Naive B cell (primary cell): ENCODE data around the gene SLC25A36. TPM values are rescaled to one million over a fixed set of nuclear protein-coding genes. Genes with fewer than 3 reads are reported as not detected.
"Not testable (repeated sequence)": the region's sequence is repeated elsewhere in the genome, so short reads cannot be mapped to it uniquely, and the experiment has no call there.

Experiments
- ATAC-seq, 2 donors: fragments of 150-1000 bp; cut with Tn5 transposase; 2 replicates each; pipeline ENCODE4 v1.10.0; 2021; ENCODE audit warnings: low read depth in 2 of 2, mild to moderate bottlenecking in 2 of 2, moderate library complexity in 2 of 2
- DNase-seq: peaks from one replicate; pipeline ENCODE4 v3.0.0; 2022
- H3K27ac Mint-ChIP-seq, 6 donors: one replicate each; pipeline ENCODE4 v1.8.0; 2020 to 2022; ENCODE audit warnings: mild to moderate bottlenecking in 6 of 6, mixed read lengths in 6 of 6, moderate library complexity in 5 of 6, inconsistent platforms in 2 of 6
- H3K27me3 Mint-ChIP-seq, 3 donors: one replicate each; pipeline ENCODE4 v1.8.0; 2021 to 2022; ENCODE audit warnings: mixed read lengths in 3 of 3, mild to moderate bottlenecking in 1 of 3
- H3K36me3 Mint-ChIP-seq, 2 donors: one replicate each; pipeline ENCODE4 v1.8.0; 2020 to 2022; ENCODE audit warnings: mixed read lengths in 2 of 2, inconsistent platforms in 1 of 2, mild to moderate bottlenecking in 1 of 2
- H3K4me1 Mint-ChIP-seq, 3 donors: one replicate each; pipeline ENCODE4 v1.8.0; 2020 to 2022; ENCODE audit warnings: mixed read lengths in 3 of 3, inconsistent platforms in 1 of 3, mild to moderate bottlenecking in 1 of 3, moderate library complexity in 1 of 3
- H3K4me3 Mint-ChIP-seq, 8 donors: one replicate each; pipeline ENCODE4 v1.8.0; 2020 to 2022; ENCODE audit warnings: mild to moderate bottlenecking in 8 of 8, mixed read lengths in 8 of 8, moderate library complexity in 8 of 8, inconsistent platforms in 2 of 8
- H3K9me3 Mint-ChIP-seq, 7 donors: one replicate each; pipeline ENCODE4 v1.8.0; 2020 to 2022; ENCODE audit warnings: mixed read lengths in 7 of 7, mild to moderate bottlenecking in 5 of 7, inconsistent platforms in 2 of 7, moderate library complexity in 1 of 7
- polyA plus RNA-seq, 6 donors: library from polyadenylated mRNA; unstranded; fragments of 300-500 nt; fragmentation: Illumina TruSeq; gene quantifications; one replicate each; pipeline ENCODE4 v1.2.3, GENCODE V29; 2021; ENCODE audit warnings: low read depth in 6 of 6

SLC25A36 gene
- polyA plus RNA-seq, 6 donors from 2014 or later, result 21.2 to 78.3 (median 57.5) TPM

DNA sequence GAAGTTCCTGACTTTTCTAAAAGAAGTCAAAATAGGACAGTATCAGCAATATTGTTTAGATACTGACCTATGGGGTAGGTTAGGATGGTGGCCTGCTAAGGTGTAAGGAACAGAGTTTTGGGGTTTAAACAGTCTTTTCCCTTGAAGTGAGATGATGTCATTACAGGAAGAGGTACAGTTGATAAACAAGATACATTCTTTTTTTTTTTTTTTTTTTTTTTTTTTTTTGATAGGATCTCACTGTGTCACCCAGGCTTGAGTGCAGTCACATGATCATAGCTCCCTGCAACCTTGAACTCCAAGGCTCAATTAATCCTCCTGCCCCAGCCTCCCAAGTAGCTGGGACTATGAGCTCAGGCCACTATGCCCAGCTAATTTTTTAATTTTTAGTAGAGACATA is 33.3 kb downstream of the SLC25A36 start:
- no peak for ATAC-seq
- Mint-ChIP-seq H3K4me3 (no peak overlapping the region), H3K4me1 (no peaks in the 10 kb centered on the region), H3K27ac (no peak overlapping the region), H3K27me3 (no peaks in the 10 kb centered on the region), H3K36me3 (peaks cover 9 to 10% of the 10 kb centered on the region in 2 donors), H3K9me3 (no peaks in the 10 kb centered on the region)
- DNase-seq, result no peak

GRCh38 chr3:140980663-140981062 is 39.0 kb downstream of the SLC25A36 start:
- Mint-ChIP-seq H3K9me3 (peaks cover 0 to 14% (median 4%) of the 10 kb centered on the region in 7 donors), H3K27ac (no peak overlapping the region), H3K4me1 (no peaks in the 10 kb centered on the region), H3K36me3 (peaks cover 4 to 15% of the 10 kb centered on the region in 2 donors), H3K27me3 (no peaks in the 10 kb centered on the region), H3K4me3 (no peak overlapping the region)
- DNase-seq, result no peak
- no peak for ATAC-seq

GRCh38 chr3:140987792-140988191 is 46.2 kb downstream of the SLC25A36 start:
- DNase-seq, H3K4me1 Mint-ChIP-seq, H3K36me3 Mint-ChIP-seq, H3K27ac Mint-ChIP-seq, H3K4me3 Mint-ChIP-seq, ATAC-seq: not testable (repeated sequence)
- Mint-ChIP-seq H3K9me3 (peaks cover 4 to 47% (median 18%) of the 10 kb centered on the region in 7 donors), H3K27me3 (peaks cover 11 to 35% (median 15%) of the 10 kb centered on the region in 3 donors)

DNA sequence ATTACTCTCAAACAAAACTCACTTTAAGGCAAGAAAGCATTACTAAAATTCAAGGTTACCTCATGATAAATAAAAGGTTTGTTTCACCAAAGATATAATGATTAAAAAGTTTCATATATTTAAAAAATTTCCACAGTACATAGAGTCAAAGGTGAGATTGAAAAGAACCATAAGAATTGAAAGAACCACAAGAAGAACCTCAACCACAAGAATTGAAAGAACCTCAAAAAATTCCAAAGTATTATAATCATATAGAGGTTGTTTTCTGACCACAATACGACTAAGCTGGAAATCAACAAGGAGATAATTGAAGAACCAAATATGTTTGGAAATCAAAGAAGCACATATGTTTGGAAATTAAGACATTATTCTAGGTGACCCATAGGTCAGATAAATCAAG is 52.7 kb downstream of the SLC25A36 start:
- Mint-ChIP-seq H3K4me1 (no peaks in the 10 kb centered on the region), H3K9me3 (peaks cover 0 to 32% (median 10%) of the 10 kb centered on the region in 7 donors), H3K27me3 (peaks cover 0 to 30% (median 0%) of the 10 kb centered on the region in 3 donors), H3K27ac (no peak overlapping the region), H3K36me3 (peaks cover 0 to 8% of the 10 kb centered on the region in 2 donors), H3K4me3 (no peak overlapping the region)
- ATAC-seq, result no peak
- no peak for DNase-seq

GRCh38 chr3:140994861-140995260 is 53.2 kb downstream of the SLC25A36 start:
- ATAC-seq, H3K4me3 Mint-ChIP-seq, H3K4me1 Mint-ChIP-seq, H3K36me3 Mint-ChIP-seq, DNase-seq: not testable (repeated sequence)
- Mint-ChIP-seq H3K9me3 (peaks cover 0 to 28% (median 10%) of the 10 kb centered on the region in 7 donors), H3K27me3 (peaks cover 0 to 26% (median under 1%) of the 10 kb centered on the region in 3 donors), H3K27ac (peak overlapping the region in 1 of 6 donors; percentile 6)

DNA sequence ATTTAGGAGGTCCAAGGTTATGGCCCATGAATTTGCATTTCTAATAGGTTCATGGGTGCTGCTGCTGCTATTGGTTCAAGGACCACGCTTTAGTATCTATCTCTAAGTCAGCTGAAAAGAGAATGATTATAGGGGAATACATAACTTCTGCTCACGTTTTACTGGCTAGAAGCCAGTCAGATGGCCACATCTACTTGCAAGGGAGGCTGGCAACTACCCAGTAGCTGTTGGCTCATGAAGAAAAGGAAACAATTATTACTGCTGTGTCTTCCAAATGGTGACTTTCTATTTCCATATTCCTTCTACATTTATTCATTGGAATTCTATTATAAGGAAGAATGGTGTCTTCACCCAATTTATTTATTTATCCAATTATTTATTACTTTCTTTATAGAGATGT is 54.2 kb downstream of the SLC25A36 start:
- no peak for DNase-seq
- Mint-ChIP-seq H3K36me3 (peaks cover 0 to 8% of the 10 kb centered on the region in 2 donors), H3K27me3 (peaks cover 0 to 23% (median 4%) of the 10 kb centered on the region in 3 donors), H3K27ac (no peak overlapping the region), H3K4me3 (no peak overlapping the region), H3K9me3 (peaks cover 0 to 27% (median 8%) of the 10 kb centered on the region in 7 donors), H3K4me1 (no peaks in the 10 kb centered on the region)
- ATAC-seq, result no peak

GRCh38 chr3:141000027-141000663 is 58.5 kb downstream of the SLC25A36 start:
- Mint-ChIP-seq H3K36me3 (no peaks in the 10 kb centered on the region), H3K4me3 (no peak overlapping the region), H3K4me1 (no peaks in the 10 kb centered on the region), H3K27ac (no peak overlapping the region), H3K27me3 (peaks cover 4 to 12% (median 7%) of the 10 kb centered on the region in 3 donors), H3K9me3 (no peaks in the 10 kb centered on the region)
- DNase-seq, result no peak
- peak; percentile 55 to 69 for ATAC-seq

DNA sequence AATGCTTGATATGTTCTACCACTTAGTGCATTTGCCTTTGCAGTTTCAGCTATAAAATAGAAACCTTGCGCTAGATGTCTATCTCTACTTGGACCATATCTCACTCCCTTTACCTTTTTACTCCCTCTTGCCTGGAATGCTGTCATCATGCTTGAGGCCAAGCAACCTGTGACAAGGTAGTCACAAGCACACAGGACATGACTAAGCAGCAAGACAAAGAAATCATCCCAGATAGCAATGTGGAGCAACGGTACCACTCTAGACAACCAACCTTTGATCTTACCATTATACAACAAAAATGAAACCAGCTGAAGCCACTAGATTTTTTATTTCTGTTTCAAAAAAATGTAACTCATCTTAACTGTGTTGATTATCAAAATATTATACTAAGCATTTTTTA is 59.0 kb downstream of the SLC25A36 start:
- Mint-ChIP-seq H3K36me3 (no peaks in the 10 kb centered on the region), H3K4me3 (no peak overlapping the region), H3K4me1 (no peaks in the 10 kb centered on the region), H3K27ac (peak overlapping the region in 1 of 6 donors; percentile 61), H3K27me3 (peaks cover 4 to 12% (median 7%) of the 10 kb centered on the region in 3 donors), H3K9me3 (no peaks in the 10 kb centered on the region)
- ATAC-seq (no peak), DNase-seq (no peak)

- DNase-seq (no peak), ATAC-seq (no peak)
- H3K27me3 Mint-ChIP-seq, result peaks cover 14 to 42% (median 36%) of the 10 kb centered on the region in 3 donors
- no peak overlapping the region for H3K27ac Mint-ChIP-seq
- peaks cover 0 to 2% (median under 1%) of the 10 kb centered on the region in 3 donors for H3K4me1 Mint-ChIP-seq
- no peak overlapping the region for H3K4me3 Mint-ChIP-seq
- no peaks in the 10 kb centered on the region for H3K36me3 Mint-ChIP-seq
- no peaks in the 10 kb centered on the region for H3K9me3 Mint-ChIP-seq
Observed at GRCh38 chr3:141006344-141006743, 64.7 kb downstream of the SLC25A36 start.

DNA sequence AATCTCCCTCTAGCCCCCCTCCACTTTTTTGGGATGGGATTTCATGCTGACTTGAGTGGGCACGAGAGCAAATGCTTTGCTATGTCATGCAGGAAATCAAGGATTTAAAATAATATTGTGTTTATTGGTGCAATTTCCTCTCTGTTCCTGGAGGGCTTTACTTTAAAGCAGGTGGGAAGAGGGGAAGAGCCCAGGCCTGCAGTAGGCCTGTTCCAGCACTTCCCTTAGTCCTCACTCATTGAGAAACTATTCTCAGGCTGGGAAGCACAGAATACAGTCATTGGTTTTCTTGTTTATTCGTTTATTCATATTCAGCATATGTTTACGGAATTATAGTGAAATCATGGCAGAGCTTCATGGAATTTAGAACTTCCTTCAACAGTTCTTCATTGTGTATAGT is 67.9 kb downstream of the SLC25A36 start:
- Mint-ChIP-seq H3K27ac (no peak overlapping the region), H3K4me3 (no peak overlapping the region), H3K4me1 (peaks cover 0 to 5% (median 4%) of the 10 kb centered on the region in 3 donors), H3K27me3 (peaks cover 22 to 46% (median 46%) of the 10 kb centered on the region in 3 donors), H3K9me3 (no peaks in the 10 kb centered on the region), H3K36me3 (no peaks in the 10 kb centered on the region)
- ATAC-seq (no peak), DNase-seq (no peak)

DNA sequence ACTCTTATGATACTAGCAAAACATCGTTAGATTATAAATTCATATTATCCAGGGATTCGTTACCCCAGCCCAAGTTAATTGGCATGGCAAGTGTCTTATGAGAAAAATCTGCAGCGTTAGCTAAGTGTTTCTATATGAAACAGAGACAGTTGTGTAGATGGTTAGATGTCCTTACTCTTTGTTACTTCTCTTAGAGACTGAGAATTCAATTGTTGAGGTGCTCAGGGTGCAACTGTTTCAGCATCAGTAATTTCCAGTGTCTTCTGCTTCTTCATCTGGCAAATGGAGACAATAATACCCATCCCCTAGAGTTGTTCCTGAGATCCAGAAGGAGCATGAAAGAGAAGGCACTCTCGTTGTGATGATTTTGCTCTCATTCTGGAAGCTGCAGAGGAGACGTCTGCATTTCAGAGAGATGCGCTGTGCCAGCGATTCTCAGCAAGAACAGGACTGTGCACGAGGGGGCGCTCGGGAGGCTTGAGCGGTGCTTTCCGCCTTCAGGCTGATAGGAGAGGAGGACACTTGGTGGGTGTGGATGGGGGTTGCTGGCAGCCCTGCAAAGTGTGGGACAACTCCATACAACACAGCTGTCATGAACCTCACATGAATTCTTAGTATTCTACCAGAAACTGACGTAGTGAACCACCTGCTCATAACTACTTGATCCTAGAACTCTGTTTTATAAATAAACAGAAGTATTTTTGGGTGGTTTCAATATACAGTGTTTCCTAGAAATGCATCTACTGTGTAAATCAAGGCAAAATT is 69.8 kb downstream of the SLC25A36 start:
- H3K4me1 Mint-ChIP-seq, result peaks cover 0 to 5% (median 4%) of the 10 kb centered on the region in 3 donors
- no peak overlapping the region for H3K4me3 Mint-ChIP-seq
- H3K27me3 Mint-ChIP-seq, result peaks cover 24 to 55% (median 52%) of the 10 kb centered on the region in 3 donors
- no peaks in the 10 kb centered on the region for H3K9me3 Mint-ChIP-seq
- peak; percentile 11 for DNase-seq
- no peak overlapping the region for H3K27ac Mint-ChIP-seq
- H3K36me3 Mint-ChIP-seq, result no peaks in the 10 kb centered on the region
- ATAC-seq, result peak; percentile 72 to 76

DNA sequence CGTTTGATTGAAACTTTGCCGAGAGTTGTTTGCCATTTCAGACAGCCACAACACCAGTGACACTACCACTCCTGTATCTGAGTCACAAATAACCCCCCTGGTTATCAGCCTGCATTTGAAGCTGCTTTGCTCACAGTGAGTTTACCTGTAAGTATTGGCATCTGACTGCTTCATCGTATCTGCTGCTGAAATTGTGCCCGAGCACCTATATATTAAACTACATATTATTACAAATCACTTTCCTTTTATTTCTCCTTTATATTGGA is 70.3 kb downstream of the SLC25A36 start:
- ATAC-seq, result no peak
- Mint-ChIP-seq H3K9me3 (peaks cover 0 to 4% (median 0%) of the 10 kb centered on the region in 7 donors), H3K27me3 (peaks cover 23 to 51% (median 50%) of the 10 kb centered on the region in 3 donors), H3K4me3 (no peak overlapping the region), H3K36me3 (no peaks in the 10 kb centered on the region), H3K27ac (no peak overlapping the region), H3K4me1 (peaks cover 0 to 5% (median 4%) of the 10 kb centered on the region in 3 donors)
- DNase-seq, result no peak

DNA sequence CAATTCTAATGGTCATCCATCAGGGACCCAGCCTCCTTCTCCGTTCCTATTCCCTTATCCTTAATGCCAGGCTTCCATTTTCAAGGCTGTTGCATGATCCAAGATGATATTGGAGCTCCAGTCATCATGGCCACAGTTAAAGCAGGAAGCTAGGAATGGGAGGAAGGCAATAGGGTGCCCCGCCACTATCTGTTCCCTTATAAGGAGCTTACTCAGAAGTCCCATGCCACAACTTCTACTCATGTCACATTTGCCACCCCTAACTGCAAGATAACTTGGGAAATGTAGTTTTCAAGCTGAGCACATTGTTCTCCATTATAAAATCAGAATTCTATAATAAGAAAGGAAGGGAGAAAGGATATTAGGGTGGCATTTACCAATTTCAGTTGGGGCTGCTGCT is 70.9 kb downstream of the SLC25A36 start:
- Mint-ChIP-seq H3K27me3 (peaks cover 23 to 48% (median 44%) of the 10 kb centered on the region in 3 donors), H3K9me3 (peaks cover 0 to 8% (median 0%) of the 10 kb centered on the region in 7 donors), H3K27ac (no peak overlapping the region), H3K36me3 (no peaks in the 10 kb centered on the region), H3K4me1 (peaks cover 0 to 5% (median 4%) of the 10 kb centered on the region in 3 donors), H3K4me3 (no peak overlapping the region)
- DNase-seq (no peak), ATAC-seq (no peak)

DNA sequence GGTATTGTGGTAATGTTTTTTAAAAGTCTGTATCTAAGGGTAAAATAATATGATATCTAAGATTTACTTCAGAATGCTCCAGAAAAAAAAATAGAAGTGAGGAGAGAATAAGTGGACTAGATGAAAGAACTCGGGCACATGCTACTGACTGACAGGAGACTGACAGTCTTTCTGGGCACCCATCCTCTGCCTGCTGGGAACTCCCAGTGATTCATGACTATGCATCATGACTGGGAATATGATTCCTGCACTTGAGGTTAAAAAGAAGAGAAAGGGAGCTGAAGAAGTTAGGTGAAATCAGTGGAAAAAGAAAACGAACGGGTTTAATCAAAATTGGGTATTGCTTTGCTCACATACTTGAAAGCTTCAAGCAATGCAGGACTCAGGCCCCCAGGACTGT is 73.8 kb downstream of the SLC25A36 start:
- peaks cover 23 to 30% (median 28%) of the 10 kb centered on the region in 3 donors for H3K27me3 Mint-ChIP-seq
- H3K4me3 Mint-ChIP-seq, result no peak overlapping the region
- H3K4me1 Mint-ChIP-seq, result peaks cover 0 to 5% (median 4%) of the 10 kb centered on the region in 3 donors
- ATAC-seq (no peak), DNase-seq (no peak)
- H3K9me3 Mint-ChIP-seq, result peaks cover 0 to 17% (median 0%) of the 10 kb centered on the region in 7 donors
- no peak overlapping the region for H3K27ac Mint-ChIP-seq
- no peaks in the 10 kb centered on the region for H3K36me3 Mint-ChIP-seq
